Common myeloid progenitor, CD34-positive (primary cell): ENCODE results near the gene ST14.
A peak's percentile ranks its signal among the peaks of the same experiment; 100 is the strongest.

Experiments
- CTCF ChIA-PET: fragments of 350-600 bp; sonication (Branson Sonifier 250); formaldehyde crosslinking; loops from one replicate; lab custom pipeline; 2021; ENCODE audit warnings: antibody characterized with exemption; lab: Charles Lee
- POLR2A ChIA-PET: fragments of 350-600 bp; sonication (Branson Sonifier 250); formaldehyde crosslinking; loops from one replicate; lab custom pipeline; 2021; ENCODE audit warnings: antibody characterized with exemption; lab: Charles Lee
- DNase-seq, 3 donors: peaks; one replicate each; pipeline versions ENCODE4 v3.0.0 to v3.0.0-alpha.2; 2013
- H3K27ac ChIP-seq, 2 experiments: 1 replicate in 1 of 2; 2 replicates in 1 of 2; pipeline ENCODE4 v1.7.0; 2013; ENCODE audit warnings: inconsistent platforms in 2 of 2, low read length in 2 of 2, mild to moderate bottlenecking in 2 of 2, low read depth in 1 of 2, moderate library complexity in 1 of 2; ENCODE audit not compliant: severe bottlenecking in 2 of 2, insufficient read depth in 1 of 2, poor library complexity in 1 of 2
- H3K27me3 ChIP-seq, 5 experiments: replicated peaks in 2 of 5; 1 replicate in 3 of 5; 2 replicates in 2 of 5; pipeline versions ENCODE4 v1.6.1 to v1.7.0; 2013; ENCODE audit warnings: low read length in 4 of 5, mild to moderate bottlenecking in 2 of 5, moderate library complexity in 2 of 5, inconsistent platforms in 1 of 5; ENCODE audit not compliant: insufficient read depth in 5 of 5, control insufficient read depth in 4 of 5
- H3K36me3 ChIP-seq, 4 experiments: 1 replicate in 2 of 4; 2 replicates in 2 of 4; pipeline versions ENCODE4 v1.6.1 to v1.7.0; 2013; ENCODE audit warnings: low read length in 3 of 4, control low read depth in 1 of 4, mild to moderate bottlenecking in 1 of 4; ENCODE audit not compliant: control insufficient read depth in 4 of 4, insufficient read depth in 4 of 4
- H3K4me1 ChIP-seq, 4 experiments: 1 replicate in 3 of 4; 2 replicates in 1 of 4; pipeline versions ENCODE4 v1.6.1 to v1.7.1; 2013; ENCODE audit warnings: low read length in 3 of 4, mild to moderate bottlenecking in 3 of 4, control low read depth in 1 of 4, inconsistent platforms in 1 of 4, moderate library complexity in 1 of 4; ENCODE audit not compliant: control insufficient read depth in 4 of 4, insufficient read depth in 4 of 4; ENCODE audit errors: control extremely low read depth in 1 of 4
- H3K4me3 ChIP-seq, 7 experiments: 1 replicate in 4 of 7; 2 replicates in 3 of 7; pipeline versions ENCODE4 v1.5.1 to v1.7.0; 2013; ENCODE audit warnings: mild to moderate bottlenecking in 7 of 7, low read length in 6 of 7, moderate library complexity in 6 of 7, inconsistent platforms in 2 of 7, low read depth in 2 of 7, control low read depth in 1 of 7; ENCODE audit not compliant: insufficient read depth in 4 of 7, control insufficient read depth in 1 of 7; ENCODE audit errors: extremely low read depth in 1 of 7
- H3K9me3 ChIP-seq, 5 experiments: 1 replicate in 4 of 5; 2 replicates in 1 of 5; pipeline versions ENCODE4 v1.6.1 to v1.7.1; 2013; ENCODE audit warnings: low read length in 4 of 5, mild to moderate bottlenecking in 2 of 5, inconsistent platforms in 1 of 5, low read depth in 1 of 5, moderate library complexity in 1 of 5; ENCODE audit not compliant: control insufficient read depth in 4 of 5, insufficient read depth in 2 of 5; ENCODE audit errors: control extremely low read depth in 1 of 5
- WGBS: methylation state at CpG from one replicate; pipeline ENCODE4 v1.1.5; 2013; ENCODE audit not compliant: insufficient coverage; 5-methylcytosine and 5-hydroxymethylcytosine counted together

Gene ST14

GRCh38 chr11:130211781-130212401 lies 52.3 kb downstream of the ST14 start:
- H3K36me3 ChIP-seq, result no peaks in the 10 kb centered on the region
- POLR2A ChIA-PET, result no interaction called here
- no peak overlapping the region for H3K27ac ChIP-seq
- no peaks in the 10 kb centered on the region for H3K9me3 ChIP-seq
- CTCF ChIA-PET, result interaction anchor here (1.0 to 2.0 kb wide), 9 partner anchors 9 to 656 kb away, joined by 3 to 8 read pairs (median 5); no protein-coding TSS in a partner anchor
- peaks cover 0 to 6% (median 0%) of the 10 kb centered on the region in 5 experiments for H3K27me3 ChIP-seq
- 96% methylated on average over 18 of the region's 19 CpGs for WGBS
- DNase-seq, result no peak
- H3K4me3 ChIP-seq, result no peak overlapping the region
- peaks cover 0 to 3% (median 1%) of the 10 kb centered on the region in 4 experiments for H3K4me1 ChIP-seq

DNA sequence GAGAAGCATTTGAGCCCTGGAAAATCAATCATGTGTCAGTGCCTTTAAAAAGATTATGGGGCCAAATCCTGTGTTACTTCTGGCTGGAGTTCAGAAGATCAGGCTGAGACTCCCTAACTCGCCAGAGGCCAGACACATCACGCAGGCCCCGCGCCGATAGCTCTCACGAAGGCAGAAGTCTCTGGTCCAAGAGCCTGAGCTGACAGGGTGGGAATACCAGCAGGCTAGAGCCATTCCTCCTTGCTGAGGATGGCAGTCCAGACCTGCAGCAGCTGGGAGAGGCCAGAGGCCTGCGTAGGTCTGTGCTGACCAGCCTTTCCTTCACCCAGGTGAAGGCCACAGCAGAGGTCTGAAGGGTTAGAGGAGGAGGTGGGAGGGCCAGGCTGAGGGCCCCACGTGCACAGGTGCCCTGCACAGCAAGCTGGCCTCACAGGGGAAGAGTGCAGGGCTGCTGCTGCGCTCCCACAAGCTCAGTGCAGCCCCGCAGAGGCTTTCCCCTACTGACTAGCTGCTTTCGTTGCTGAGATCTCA lies 52.9 kb downstream of the ST14 start:
- peaks cover 0 to 3% (median 1%) of the 10 kb centered on the region in 4 experiments for H3K4me1 ChIP-seq
- H3K27me3 ChIP-seq, result peaks cover 0 to 6% (median 0%) of the 10 kb centered on the region in 5 experiments
- no peak overlapping the region for H3K27ac ChIP-seq
- no peak for DNase-seq
- 84% methylated on average over 10 of the region's 11 CpGs for WGBS
- H3K36me3 ChIP-seq, result no peaks in the 10 kb centered on the region
- H3K9me3 ChIP-seq, result no peaks in the 10 kb centered on the region
- CTCF ChIA-PET, result interaction anchor here (0.8 to 2.0 kb wide), 16 partner anchors 10 to 656 kb away, joined by 3 to 10 read pairs (median 5); no protein-coding TSS in a partner anchor
- H3K4me3 ChIP-seq, result no peak overlapping the region
- POLR2A ChIA-PET, result interaction anchor here (1.0 kb wide), 1 partner anchor 214 kb away, joined by 3 read pairs; no protein-coding TSS in a partner anchor

GRCh38 chr11:130213143-130213978 lies 53.8 kb downstream of the ST14 start:
- H3K27me3 ChIP-seq, result peaks cover 0 to 6% (median 0%) of the 10 kb centered on the region in 5 experiments
- H3K4me3 ChIP-seq, result no peak overlapping the region

DNA sequence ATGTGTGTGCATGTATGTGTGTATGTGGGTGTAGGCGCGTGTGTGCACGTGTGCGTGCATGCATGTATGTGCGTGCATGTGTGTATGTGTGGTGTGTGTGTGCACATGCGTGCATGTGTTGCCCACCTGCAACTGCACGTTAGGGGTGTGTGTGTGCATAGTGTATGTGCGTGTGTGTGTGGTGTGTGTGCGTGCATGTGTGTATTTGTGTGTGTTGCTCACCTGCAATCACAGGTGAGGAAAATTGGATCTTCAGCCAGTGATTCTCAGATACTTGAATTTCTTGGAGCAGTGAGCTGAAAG lies 54.3 kb downstream of the ST14 start:
- 95% methylated on average over 9 of the region's 9 CpGs for WGBS
- Histone ChIP-seq H3K4me3 (no peak overlapping the region), H3K9me3 (no peaks in the 10 kb centered on the region), H3K27ac (no peak overlapping the region), H3K36me3 (no peaks in the 10 kb centered on the region), H3K4me1 (peaks cover 0 to 3% (median 1%) of the 10 kb centered on the region in 4 experiments), H3K27me3 (peaks cover 0 to 6% (median 0%) of the 10 kb centered on the region in 5 experiments)
- ChIA-PET CTCF (no interaction called here), POLR2A (no interaction called here)
- no peak for DNase-seq

More at GRCh38 chr11:130213143-130213978, 53.8 kb downstream of the ST14 start:
- CTCF ChIA-PET, result interaction anchor here (0.8 to 2.0 kb wide), 16 partner anchors 9 to 655 kb away, joined by 3 to 10 read pairs (median 5); no protein-coding TSS in a partner anchor
- no peak overlapping the region for H3K27ac ChIP-seq
- WGBS, result 42% methylated on average over 25 of the region's 28 CpGs
- no peaks in the 10 kb centered on the region for H3K36me3 ChIP-seq
- H3K9me3 ChIP-seq, result no peaks in the 10 kb centered on the region
- H3K4me1 ChIP-seq, result peaks cover 0 to 3% (median 1%) of the 10 kb centered on the region in 4 experiments
- POLR2A ChIA-PET, result interaction anchor here (1.0 kb wide), 1 partner anchor 213 kb away, joined by 3 read pairs; no protein-coding TSS in a partner anchor
- peak; percentile 34 to 61 (median 56) for DNase-seq

- Histone ChIP-seq H3K27ac (no peak overlapping the region), H3K4me1 (peaks cover 0 to 3% (median 1%) of the 10 kb centered on the region in 4 experiments), H3K36me3 (no peaks in the 10 kb centered on the region), H3K4me3 (no peak overlapping the region), H3K27me3 (peaks cover 0 to 6% (median 0%) of the 10 kb centered on the region in 5 experiments), H3K9me3 (no peaks in the 10 kb centered on the region)
- POLR2A ChIA-PET, result no interaction called here
- CTCF ChIA-PET, result interaction anchor here (0.6 to 1.0 kb wide), 2 partner anchors 11 to 305 kb away, joined by 3 to 4 read pairs; no protein-coding TSS in a partner anchor
- 92% methylated on average over 4 of the region's 6 CpGs for WGBS
- no peak for DNase-seq
These were observed 55.4 kb downstream of the ST14 start for GRCh38 chr11:130214861-130215530.

GRCh38 chr11:130215531-130216220 lies 56.1 kb downstream of the ST14 start:
- CTCF ChIA-PET, result interaction anchor here (0.6 to 1.4 kb wide), 4 partner anchors 12 to 305 kb away, joined by 3 to 5 read pairs (median 4); no protein-coding TSS in a partner anchor
- no peak overlapping the region for H3K27ac ChIP-seq
- H3K4me3 ChIP-seq, result no peak overlapping the region
- H3K36me3 ChIP-seq, result no peaks in the 10 kb centered on the region
- DNase-seq, result no peak
- H3K27me3 ChIP-seq, result peaks cover 0 to 6% (median 0%) of the 10 kb centered on the region in 5 experiments
- POLR2A ChIA-PET, result no interaction called here
- H3K4me1 ChIP-seq, result peaks cover 0 to 3% (median 1%) of the 10 kb centered on the region in 4 experiments
- 93% methylated on average over 11 of the region's 13 CpGs for WGBS
- H3K9me3 ChIP-seq, result no peaks in the 10 kb centered on the region
